HG03060 (cell line): ENCODE measurements around the gene FAM174B.

Source experiments
- ATAC-seq: cut with Tn5 transposase; IDR thresholded peaks from one replicate; pipeline ENCODE4 v1.9.1; 2021; ENCODE audit warnings: low read depth, moderate number of reproducible peaks; ENCODE audit not compliant: unreplicated experiment

The FAM174B gene

GRCh38 chr15:92603743-92604470, 51.7 kb downstream of the FAM174B start:
- ATAC-seq = no peak

- no peak for ATAC-seq
Measured at GRCh38 chr15:92603278-92603677, 52.3 kb downstream of the FAM174B start.

GRCh38 chr15:92602267-92602593, 53.3 kb downstream of the FAM174B start:
- no peak for ATAC-seq

DNA sequence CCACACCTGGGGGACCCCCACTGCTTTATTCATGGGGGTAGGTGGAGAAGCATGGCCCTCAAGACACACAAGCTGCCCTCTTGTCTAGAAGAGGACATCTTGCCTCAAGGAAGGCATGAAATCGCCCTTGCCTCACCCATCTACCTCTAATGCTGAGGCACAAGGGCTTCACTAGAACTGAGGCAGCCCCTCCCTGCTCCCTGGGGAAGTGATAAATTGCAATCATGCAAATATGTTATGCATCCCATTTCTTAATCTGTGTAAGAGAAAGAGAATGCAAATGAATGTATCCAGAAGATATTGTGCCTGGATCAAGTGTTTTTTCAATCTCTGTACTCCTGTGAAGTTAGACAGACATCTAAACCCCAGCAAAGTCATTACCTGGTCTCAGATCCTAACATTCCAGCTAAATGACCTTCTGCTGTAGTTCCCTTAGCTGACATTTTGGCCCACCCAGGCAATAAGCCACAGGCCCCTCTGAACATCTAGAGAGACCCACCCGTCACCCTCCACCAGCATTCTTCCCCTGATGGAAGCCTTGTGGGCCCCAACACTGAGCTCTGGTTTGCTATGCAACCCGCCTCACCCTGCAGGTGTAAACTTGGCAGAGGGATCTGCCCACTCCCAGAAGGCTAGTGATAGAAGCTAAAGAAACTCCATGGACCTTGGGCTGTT, 53.8 kb downstream of the FAM174B start:
- no peak for ATAC-seq

- no peak for ATAC-seq
Measured at GRCh38 chr15:92600856-92601255, 54.7 kb downstream of the FAM174B start.

- ATAC-seq = no peak
Measured at GRCh38 chr15:92599394-92599970, 56.1 kb downstream of the FAM174B start.

- ATAC-seq = no peak
Measured at GRCh38 chr15:92597548-92597947, 58.0 kb downstream of the FAM174B start.

DNA sequence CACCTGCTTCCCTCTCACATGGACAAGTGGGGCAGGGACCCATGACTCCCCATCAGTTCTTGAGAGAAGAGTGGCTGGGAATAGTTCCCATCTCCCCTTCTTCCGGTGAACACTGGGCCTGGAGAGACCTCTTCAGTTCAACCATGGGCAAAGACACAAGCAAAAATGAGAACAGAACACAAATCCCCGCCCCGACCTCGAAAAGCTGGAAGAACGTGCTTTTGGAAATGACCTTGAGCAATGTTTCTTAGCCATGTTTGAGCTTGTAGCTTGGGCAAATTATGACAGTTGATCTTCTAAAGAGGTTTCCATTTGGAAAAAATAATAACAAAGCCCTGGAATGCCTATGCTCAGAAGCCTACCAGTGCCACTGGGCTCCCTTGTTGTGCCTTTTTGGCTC, 59.0 kb downstream of the FAM174B start:
- no peak for ATAC-seq

DNA sequence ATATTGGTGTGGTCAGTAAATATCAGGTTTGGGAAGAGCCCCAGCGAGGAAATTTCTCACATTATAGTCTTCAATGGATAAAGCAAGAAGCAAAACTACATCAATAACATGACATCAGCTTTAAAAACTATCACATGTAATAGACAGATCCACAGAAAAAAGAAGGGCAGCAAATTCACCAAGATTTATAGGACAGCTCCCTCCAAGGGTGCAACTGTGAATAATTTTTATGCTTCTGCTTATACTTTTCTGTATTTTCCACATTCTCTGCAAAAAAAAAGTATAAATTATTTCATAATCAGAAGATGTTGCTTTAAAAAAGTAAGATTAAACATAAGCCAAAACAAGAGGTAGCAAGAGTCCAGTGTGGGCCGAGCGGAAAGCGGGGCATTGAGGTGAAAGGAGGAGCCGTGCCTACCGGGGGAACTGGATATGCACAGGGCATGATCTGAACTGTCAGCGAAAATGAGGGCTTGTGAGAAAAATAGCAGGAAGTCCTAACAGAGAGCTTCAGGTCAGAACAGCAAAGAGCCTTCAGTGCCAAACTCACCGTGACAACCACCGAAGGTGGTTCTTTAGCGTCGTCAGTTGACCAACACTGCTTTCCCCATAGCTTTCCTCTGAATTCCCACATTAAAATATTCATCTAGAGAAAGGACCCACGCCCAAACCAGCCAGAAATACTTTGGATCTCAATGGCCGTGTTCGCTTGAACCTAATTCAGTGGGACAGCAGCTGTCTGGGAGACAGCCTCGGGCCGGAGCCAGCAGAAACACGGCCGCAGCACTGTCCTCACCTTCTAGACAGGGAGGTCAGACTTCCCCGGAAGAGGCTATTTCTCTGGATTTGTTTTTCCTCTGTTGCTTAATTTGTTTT, 59.8 kb downstream of the FAM174B start:
- no peak for ATAC-seq

DNA sequence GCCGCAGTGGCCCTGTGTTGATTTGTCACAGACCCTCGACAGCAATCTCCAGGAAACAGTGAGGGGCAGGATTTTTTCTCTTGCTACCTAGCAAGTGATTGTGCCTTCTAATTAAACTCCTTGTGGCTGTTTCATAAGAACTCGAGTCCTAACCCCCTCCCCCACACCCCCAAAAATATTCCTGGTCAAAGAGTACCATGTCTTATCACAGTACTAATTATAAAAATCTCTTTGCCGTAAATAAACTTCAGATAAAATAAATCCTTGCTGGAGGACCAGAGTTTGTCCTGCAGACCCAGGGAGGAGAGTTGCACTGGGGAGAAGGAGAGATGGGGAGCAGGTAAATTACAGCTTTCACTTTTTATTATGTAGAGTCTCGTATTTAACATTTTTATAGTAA, 64.3 kb downstream of the FAM174B start:
- no peak for ATAC-seq

- no peak for ATAC-seq
Measured at GRCh38 chr15:92586966-92587365, 68.6 kb downstream of the FAM174B start.

DNA sequence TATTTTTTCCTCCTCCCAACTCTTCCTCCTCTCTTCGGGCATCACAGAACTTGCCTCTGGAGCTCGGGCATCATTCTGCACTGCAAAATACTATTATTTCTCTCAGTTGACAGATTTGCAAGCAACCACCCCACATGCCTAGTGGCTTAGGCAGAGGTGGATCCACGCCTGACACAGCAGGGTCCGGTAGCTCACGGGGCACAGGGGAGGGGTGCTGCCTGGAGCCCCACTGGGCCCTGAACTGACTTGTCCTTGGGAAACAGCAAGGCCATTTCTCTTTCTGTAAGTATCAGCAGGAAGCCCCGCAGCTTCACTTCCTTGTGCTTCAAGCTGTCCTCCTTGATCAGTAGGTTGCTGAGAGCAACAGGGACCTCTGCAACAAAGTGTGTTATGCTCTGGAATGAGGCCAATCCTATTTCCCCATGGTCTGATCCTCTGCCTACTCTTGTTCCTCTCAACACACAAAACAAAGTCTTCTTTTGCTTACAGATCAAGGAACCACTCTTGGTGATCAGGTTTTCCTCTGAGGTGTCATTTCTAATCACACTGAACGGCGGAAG, 69.1 kb downstream of the FAM174B start:
- no peak for ATAC-seq

- no peak for ATAC-seq
Measured at GRCh38 chr15:92584105-92584504, 71.5 kb downstream of the FAM174B start.

- ATAC-seq = no peak
Measured at GRCh38 chr15:92583096-92584034, 72.2 kb downstream of the FAM174B start.

DNA sequence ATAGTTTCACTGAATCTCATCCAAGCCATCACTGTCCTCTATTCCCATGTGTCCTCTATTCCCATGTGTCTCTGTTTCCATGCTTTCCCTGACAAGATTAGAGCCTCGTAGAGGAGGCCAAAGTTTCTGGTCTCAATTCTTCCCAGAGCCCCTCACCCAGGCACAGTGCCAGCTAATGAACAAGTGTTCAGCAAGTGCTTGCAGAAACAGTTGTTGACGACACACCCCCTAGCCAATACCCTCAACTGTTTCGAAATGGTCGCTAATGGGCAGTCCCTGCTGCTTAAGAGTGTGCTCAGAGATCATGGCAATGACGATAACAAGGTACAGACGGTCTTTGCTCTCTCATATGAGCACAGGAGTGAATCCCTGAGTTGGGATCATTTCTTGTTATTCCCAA, 73.4 kb downstream of the FAM174B start:
- no peak for ATAC-seq

- ATAC-seq = no peak
Measured at GRCh38 chr15:92580933-92581445, 74.6 kb downstream of the FAM174B start.

DNA sequence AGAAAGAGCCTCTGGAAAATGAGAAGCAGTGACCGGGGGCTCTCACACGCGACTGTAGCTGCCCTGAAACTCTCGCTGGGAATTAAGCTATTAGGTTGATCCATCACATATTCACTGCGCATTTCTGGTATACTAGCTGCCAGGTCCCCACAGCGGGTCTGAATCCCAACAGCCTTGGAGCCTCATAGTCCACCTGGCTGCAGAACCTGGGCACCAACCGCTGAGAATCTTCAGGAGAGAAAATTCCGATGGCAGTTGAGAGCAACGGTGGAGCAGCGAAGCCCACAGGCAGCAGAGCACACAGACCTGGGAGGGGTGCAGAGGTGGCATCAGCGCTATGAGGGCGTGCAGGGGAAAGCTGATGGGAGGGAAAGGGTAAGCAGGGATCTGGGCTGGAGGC, 75.1 kb downstream of the FAM174B start:
- no peak for ATAC-seq

- no peak for ATAC-seq
Measured at GRCh38 chr15:92579931-92580470, 75.6 kb downstream of the FAM174B start.

GRCh38 chr15:92579486-92579885, 76.1 kb downstream of the FAM174B start:
- ATAC-seq = no peak
